IMR-90 (cell line): ENCODE measurements around the gene STK36. TPM values are rescaled to one million over a fixed set of nuclear protein-coding genes. Genes with fewer than 3 reads are reported as not detected.

Experiments
- ATAC-seq: fragments of 200-7000 bp; cut with Tn5 transposase; 2 replicates; pipeline ENCODE4 v1.9.1; 2020; ENCODE audit warnings: low read depth, mild to moderate bottlenecking, moderate library complexity
- BruUV-seq: library from RNA; stranded (reverse); fragments of 400-500 nt; replicated peaks from 2 replicates; lab custom pipeline; 2021; lab: Mats Ljungman, UMichigan
- CTCF ChIA-PET: fragments of 300-600 bp; formaldehyde crosslinking; extraction: SDS; loops from one replicate; lab custom pipeline; 2021; ENCODE audit warnings: antibody characterized with exemption; lab: Yijun Ruan, JAX
- POLR2A ChIA-PET: fragments of 300-600 bp; sonication (Branson Sonifier 250); formaldehyde crosslinking; loops from one replicate; lab custom pipeline; 2022; ENCODE audit warnings: antibody characterized with exemption; ENCODE audit not compliant: unreplicated experiment; lab: Charles Lee
- DNase-seq: peaks from one replicate; pipeline ENCODE4 v3.0.0; 2013
- H2AFZ ChIP-seq: replicated peaks from 2 replicates; pipeline ENCODE3; 2013; ENCODE audit warnings: low read length, mild to moderate bottlenecking; ENCODE audit not compliant: poor library complexity
- H2AK5ac ChIP-seq: 2 replicates; pipeline ENCODE4 v1.6.1; 2013; ENCODE audit warnings: low read depth, low read length, inconsistent platforms
- H2AK9ac ChIP-seq: replicated peaks from 2 replicates; pipeline ENCODE3; 2013; ENCODE audit warnings: mild to moderate bottlenecking, low read depth, low read length, moderate library complexity; ENCODE audit not compliant: poor library complexity
- H2BK120ac ChIP-seq: 2 replicates; pipeline ENCODE4 v1.6.1; 2013; ENCODE audit warnings: low read depth, low read length, inconsistent platforms
- H2BK15ac ChIP-seq: 3 replicates; pipeline ENCODE4 v1.6.1; 2013; ENCODE audit warnings: low read depth, low read length, inconsistent platforms
- H2BK20ac ChIP-seq: 2 replicates; pipeline ENCODE4 v1.6.1; 2013; ENCODE audit warnings: low read depth, mild to moderate bottlenecking, inconsistent platforms, low read length, moderate library complexity
- H2BK5ac ChIP-seq: 2 replicates; pipeline ENCODE4 v1.6.1; 2013; ENCODE audit warnings: mild to moderate bottlenecking, low read depth, low read length, inconsistent platforms; ENCODE audit not compliant: poor library complexity, severe bottlenecking
- H3K14ac ChIP-seq: replicated peaks from 2 replicates; pipeline ENCODE4 v1.6.1; 2013; ENCODE audit warnings: low read depth, low read length, inconsistent platforms
- H3K18ac ChIP-seq: 2 replicates; pipeline ENCODE4 v1.6.1; 2013; ENCODE audit warnings: low read depth, low read length, control low read depth
- H3K23ac ChIP-seq: 2 replicates; pipeline ENCODE4 v1.6.1; 2013; ENCODE audit warnings: low read depth, low read length, inconsistent platforms
- H3K27ac ChIP-seq: 2 replicates; pipeline ENCODE4 v1.5.1; 2013; ENCODE audit warnings: mild to moderate bottlenecking, control low read depth, low read length; ENCODE audit not compliant: insufficient read depth
- H3K27me3 ChIP-seq: 2 replicates; pipeline ENCODE4 v1.6.1; 2013; ENCODE audit warnings: low read length; ENCODE audit not compliant: control insufficient read depth, insufficient read depth
- H3K36me3 ChIP-seq: 2 replicates; pipeline ENCODE4 v1.6.1; 2013; ENCODE audit warnings: low read length, mixed read lengths; ENCODE audit not compliant: control insufficient read depth, insufficient read depth
- H3K4ac ChIP-seq: 2 replicates; pipeline ENCODE4 v1.6.1; 2013; ENCODE audit warnings: low read depth, low read length, inconsistent platforms
- H3K4me1 ChIP-seq: 2 replicates; pipeline ENCODE4 v1.6.1; 2013; ENCODE audit warnings: low read length, mixed read lengths; ENCODE audit not compliant: control insufficient read depth, insufficient read depth
- H3K4me2 ChIP-seq: 2 replicates; pipeline ENCODE4 v1.6.1; 2013; ENCODE audit warnings: low read depth, mild to moderate bottlenecking, control low read depth, low read length, moderate library complexity
- H3K4me3 ChIP-seq: 2 replicates; pipeline ENCODE4 v1.5.1; 2013; ENCODE audit warnings: low read depth, mild to moderate bottlenecking, control low read depth, low read length, moderate library complexity; ENCODE audit not compliant: insufficient read depth
- H3K56ac ChIP-seq: 2 replicates; pipeline ENCODE4 v1.6.1; 2013; ENCODE audit warnings: low read length, inconsistent platforms; ENCODE audit not compliant: insufficient read depth; ENCODE audit errors: extremely low read depth
- H3K79me1 ChIP-seq, 2 experiments: 2 replicates each; pipeline ENCODE4 v1.6.1; 2013; ENCODE audit warnings: low read length in 2 of 2, inconsistent platforms in 1 of 2, low read depth in 1 of 2
- H3K9ac ChIP-seq: 2 replicates; pipeline ENCODE4 v1.6.1; 2013; ENCODE audit warnings: low read depth, low read length, control low read depth
- H3K9me1 ChIP-seq: 2 replicates; pipeline ENCODE4 v1.6.1; 2013; ENCODE audit warnings: low read length, inconsistent platforms; ENCODE audit not compliant: insufficient read depth
- H3K9me3 ChIP-seq: 2 replicates; pipeline ENCODE4 v1.6.1; 2013; ENCODE audit warnings: low read length; ENCODE audit not compliant: control insufficient read depth, insufficient read depth
- H4K20me1 ChIP-seq: 2 replicates; pipeline ENCODE4 v1.6.1; 2013; ENCODE audit warnings: low read length, inconsistent platforms; ENCODE audit not compliant: insufficient read depth
- H4K5ac ChIP-seq: 2 replicates; pipeline ENCODE4 v1.6.1; 2013; ENCODE audit warnings: mild to moderate bottlenecking, low read depth, low read length, control low read depth
- H4K8ac ChIP-seq, 2 experiments: 2 replicates each; pipeline ENCODE4 v1.6.1; 2013; ENCODE audit warnings: low read depth in 2 of 2, low read length in 2 of 2, control low read depth in 1 of 2, inconsistent platforms in 1 of 2
- H4K91ac ChIP-seq: 2 replicates; pipeline ENCODE4 v1.6.1; 2013; ENCODE audit warnings: low read depth, low read length, inconsistent platforms; ENCODE audit not compliant: insufficient read depth
- BHLHE40 ChIP-seq: fragments of 150-350 bp; IDR thresholded peaks from 2 replicates; pipeline ENCODE4 v1.6.1; 2016; ENCODE audit warnings: mild to moderate bottlenecking, low read depth, low read length
- CEBPB ChIP-seq: IDR thresholded peaks from 2 replicates; pipeline ENCODE4 v1.6.1; 2012; ENCODE audit warnings: low read depth, low read length, improper control_type of control experiment
- CHD1 ChIP-seq: IDR thresholded peaks from 2 replicates; pipeline ENCODE4 v1.6.1; 2012; ENCODE audit warnings: low read depth, low read length, improper control_type of control experiment
- CTCF ChIP-seq: conservative IDR thresholded peaks from 2 replicates; pipeline ENCODE4 v1.5.1; 2012; ENCODE audit warnings: mild to moderate bottlenecking, low read depth, low read length, improper control_type of control experiment
- ELK1 ChIP-seq: fragments of 150-350 bp; IDR thresholded peaks from 2 replicates; pipeline ENCODE4 v1.6.1; 2016; ENCODE audit warnings: low read depth, mild to moderate bottlenecking, low read length, moderate library complexity, borderline replicate concordance
- FOS ChIP-seq: fragments of 150-350 bp; IDR thresholded peaks from 2 replicates; pipeline ENCODE4 v1.6.1; 2016; ENCODE audit warnings: low read depth, low read length
- MAFK ChIP-seq: IDR thresholded peaks from 2 replicates; pipeline ENCODE4 v1.6.1; 2012; ENCODE audit warnings: low read depth, low read length, improper control_type of control experiment
- MAZ ChIP-seq: IDR thresholded peaks from 2 replicates; pipeline ENCODE4 v1.6.1; 2012; ENCODE audit warnings: low read depth, mild to moderate bottlenecking, low read length, improper control_type of control experiment, moderate library complexity, borderline replicate concordance
- MXI1 ChIP-seq: IDR thresholded peaks from 2 replicates; pipeline ENCODE4 v1.6.1; 2012; ENCODE audit warnings: low read depth, mild to moderate bottlenecking, low read length, moderate library complexity, borderline replicate concordance
- NFE2L2 ChIP-seq: fragments of 150-350 bp; IDR thresholded peaks from 2 replicates; pipeline ENCODE4 v1.6.1; 2016; ENCODE audit warnings: low read depth, mild to moderate bottlenecking, low read length
- POLR2A ChIP-seq: IDR thresholded peaks from 2 replicates; pipeline ENCODE4 v1.6.1; 2012; ENCODE audit warnings: mild to moderate bottlenecking, low read depth, low read length
- RAD21 ChIP-seq: IDR thresholded peaks from 2 replicates; pipeline ENCODE4 v1.6.1; 2012; ENCODE audit warnings: low read length, improper control_type of control experiment
- RCOR1 ChIP-seq: IDR thresholded peaks from 2 replicates; pipeline ENCODE4 v1.6.1; 2012; ENCODE audit warnings: mild to moderate bottlenecking, low read length, improper control_type of control experiment; ENCODE audit not compliant: insufficient replicate concordance
- RFX5 ChIP-seq: IDR thresholded peaks from 2 replicates; pipeline ENCODE4 v1.8.0; 2012; ENCODE audit warnings: low read depth, mild to moderate bottlenecking, low read length, moderate library complexity
- SMC3 ChIP-seq: fragments of 150-350 bp; IDR thresholded peaks from 2 replicates; pipeline ENCODE4 v1.6.1; 2016; ENCODE audit warnings: low read depth, mild to moderate bottlenecking, antibody characterized with exemption, low read length, moderate library complexity
- USF2 ChIP-seq: fragments of 150-350 bp; IDR thresholded peaks from 2 replicates; pipeline ENCODE4 v1.6.1; 2017; ENCODE audit warnings: mild to moderate bottlenecking, antibody characterized with exemption, low read length, low read depth
- WGBS, 2 experiments: methylation state at CpG; one replicate each; pipeline versions ENCODE4 v1.1.5 to v1.1.7; 2013; ENCODE audit warnings: missing lambda C conversion rate in 2 of 2; ENCODE audit not compliant: insufficient read length in 1 of 2; ENCODE audit errors: extremely low coverage in 2 of 2; 5-methylcytosine and 5-hydroxymethylcytosine counted together
- dilution Hi-C: fragments of 300-500 bp; cut with HindIII; formaldehyde crosslinking; loops from one replicate; pipeline ENCODE4 v1.14.3; 2018; ENCODE audit warnings: low sequenced_read_pairs; ENCODE audit not compliant: unreplicated experiment
- in situ Hi-C: fragments of 300-500 bp; cut with MboI; formaldehyde crosslinking; loops from 3 replicates; pipeline ENCODE4 v1.14.3; 2019; ENCODE audit warnings: low sequenced_read_pairs, inconsistent platforms, mixed read lengths
- intact Hi-C: fragments of 100-400 bp; cut with micrococcal nuclease; formaldehyde crosslinking; loops from 2 replicates; pipeline ENCODE4 v1.10.0; 2022
- polyA plus RNA-seq, 3 experiments: library from polyadenylated mRNA; depleted of rRNA; stranded (reverse); fragments of >200 nt; gene quantifications; 2 replicates each; pipeline ENCODE4 v1.2.3, GENCODE V29; 2012; ENCODE audit warnings: low replicate concordance in 1 of 3
- total RNA-seq: library from RNA; depleted of rRNA; stranded (reverse); fragments of >200 nt; gene quantifications from 2 replicates; pipeline ENCODE4 v1.2.3, GENCODE V29; 2012

The STK36 gene
- total and polyA plus RNA-seq, 2 of the 4 experiments (the other 2 are of a cell fraction), result 17.6 to 44.5 TPM

- dilution Hi-C loops, result no loop called here
- POLR2A ChIA-PET, result no interaction called here
- WGBS, 2 experiments, result 88% methylated on average over 4 of the region's 4 CpGs; no CpG with 5 or more reads in 1 of the 2 experiments
Measured at GRCh38 chr2:218703341-218703740, 31.5 kb downstream of the STK36 start.

More at GRCh38 chr2:218703341-218703740, 31.5 kb downstream of the STK36 start:
- Histone ChIP-seq H3K36me3 (peaks cover 14% of the 10 kb centered on the region), H4K5ac (no peak overlapping the region), H3K14ac (no peak overlapping the region), H2BK5ac (no peak overlapping the region), H3K9ac (no peak overlapping the region), H2AK5ac (no peak overlapping the region), H3K27ac (no peak overlapping the region), H3K18ac (no peak overlapping the region), H2AK9ac (no peak overlapping the region), H4K91ac (no peak overlapping the region), H3K4me2 (no peak overlapping the region), H2BK20ac (no peak overlapping the region), H3K4me1 (no peaks in the 10 kb centered on the region), H3K23ac (no peak overlapping the region), H3K56ac (no peak overlapping the region), H3K9me3 (no peaks in the 10 kb centered on the region), H3K9me1 (no peaks in the 10 kb centered on the region), H2BK15ac (no peak overlapping the region), H3K79me1 (no peaks in the 10 kb centered on the region), H3K27me3 (no peaks in the 10 kb centered on the region), H2AFZ (no peak overlapping the region), H4K8ac (no peak overlapping the region), H2BK120ac (no peak overlapping the region), H3K4me3 (no peak overlapping the region), H3K4ac (no peak overlapping the region), H4K20me1 (no peaks in the 10 kb centered on the region)
- no peak for DNase-seq
- ATAC-seq, result no peak
- CTCF ChIA-PET, result interaction anchor here (1.3 kb wide), 1 partner anchor 144 kb away, joined by 3 read pairs; no protein-coding TSS in a partner anchor
- no TSS peak for BruUV-seq
- intact Hi-C loops, result no loop called here
- TF ChIP-seq BHLHE40 (no peak), SMC3 (no peak), RAD21 (no peak), CHD1 (no peak), USF2 (no peak), CEBPB (no peak), MAZ (no peak), NFE2L2 (no peak), FOS (no peak), MAFK (no peak), POLR2A (no peak), ELK1 (no peak), RCOR1 (no peak), MXI1 (no peak), RFX5 (no peak), CTCF (no peak)
- in situ Hi-C loops, result no loop called here
